Caco-2 (cell line): Measurements from ENCODE around the gene TCF3. TPM values are rescaled to one million over a fixed set of nuclear protein-coding genes. Genes with fewer than 3 reads are reported as not detected.

Experiments used
- BruUV-seq: library from RNA; stranded (reverse); fragments of 400-500 nt; replicated peaks from 2 replicates; lab custom pipeline; 2021; lab: Mats Ljungman, UMichigan
- CTCF ChIA-PET: fragments of 300-600 bp; sonication (Branson Sonifier 250); formaldehyde crosslinking; loops from one replicate; lab custom pipeline; 2022; ENCODE audit warnings: antibody characterized with exemption; lab: Charles Lee
- POLR2A ChIA-PET: fragments of 300-600 bp; sonication (Branson Sonifier 250); formaldehyde crosslinking; loops from one replicate; lab custom pipeline; 2022; ENCODE audit warnings: antibody characterized with exemption; lab: Charles Lee
- DNase-seq, 2 experiments: peaks; one replicate each; pipeline versions ENCODE4 v3.0.0 to v3.0.0-alpha.2; 2020 to 2022
- H3K27me3 ChIP-seq: replicated peaks from 2 replicates; pipeline ENCODE4 v1.6.0; 2011; ENCODE audit warnings: low read length; ENCODE audit not compliant: control insufficient read depth, insufficient read depth
- H3K36me3 ChIP-seq: 2 replicates; pipeline ENCODE4 v1.5.1; 2011; ENCODE audit warnings: low read length; ENCODE audit not compliant: control insufficient read depth, insufficient read depth
- H3K4me1 ChIP-seq: fragments of 250-450 bp; sonication (Bioruptor Pico); 2 replicates; pipeline ENCODE4 v1.5.1; 2020; ENCODE audit warnings: mild to moderate bottlenecking
- H3K4me3 ChIP-seq: 2 replicates; pipeline ENCODE4 v1.5.1; 2011; ENCODE audit warnings: low read depth, mild to moderate bottlenecking, control low read depth, low read length
- H3K9me3 ChIP-seq: fragments of 250-450 bp; sonication (Bioruptor Pico); 2 replicates; pipeline ENCODE4 v1.5.1; 2020; ENCODE audit warnings: mild to moderate bottlenecking, moderate library complexity
- H3K27ac Mint-ChIP-seq: one replicate; pipeline ENCODE4 v1.8.0; 2022; ENCODE audit warnings: mixed read lengths; ENCODE audit not compliant: unreplicated experiment
- H3K27me3 Mint-ChIP-seq: one replicate; pipeline ENCODE4 v1.8.0; 2022; ENCODE audit warnings: mixed read lengths; ENCODE audit not compliant: insufficient read depth, unreplicated experiment
- H3K36me3 Mint-ChIP-seq: one replicate; pipeline ENCODE4 v1.8.0; 2022; ENCODE audit warnings: mild to moderate bottlenecking, mixed read lengths; ENCODE audit not compliant: insufficient read depth, unreplicated experiment
- H3K4me1 Mint-ChIP-seq: one replicate; pipeline ENCODE4 v1.8.0; 2022; ENCODE audit warnings: low read depth, mixed read lengths; ENCODE audit not compliant: unreplicated experiment
- H3K4me3 Mint-ChIP-seq: one replicate; pipeline ENCODE4 v1.8.0; 2022; ENCODE audit warnings: mild to moderate bottlenecking, moderate library complexity, mixed read lengths; ENCODE audit not compliant: unreplicated experiment
- H3K9me3 Mint-ChIP-seq: one replicate; pipeline ENCODE4 v1.8.0; 2022; ENCODE audit warnings: mixed read lengths; ENCODE audit not compliant: unreplicated experiment
- CTCF ChIP-seq, 2 experiments: fragments of 200-600 bp in 1 of 2; IDR thresholded peaks; 1 replicate in 1 of 2; 2 replicates in 1 of 2; pipeline versions ENCODE4 v1.5.1 to v1.8.0; 2011 to 2022; ENCODE audit warnings: antibody characterized with exemption in 1 of 2, control low read depth in 1 of 2, inconsistent platforms in 1 of 2, low read depth in 1 of 2, low read length in 1 of 2, mild to moderate bottlenecking in 1 of 2, moderate library complexity in 1 of 2; ENCODE audit not compliant: insufficient read depth in 1 of 2, severe bottlenecking in 1 of 2, unreplicated experiment in 1 of 2
- intact Hi-C: fragments of 100-400 bp; cut with micrococcal nuclease; formaldehyde crosslinking; loops from one replicate; pipeline ENCODE4 v1.10.0; 2022; ENCODE audit not compliant: unreplicated experiment
- total RNA-seq: library from RNA; stranded (reverse); gene quantifications from 2 replicates; pipeline ENCODE4 v1.2.3, GENCODE V29; 2022

Gene TCF3
- total RNA-seq, 1 experiment from 2014 or later: 147 TPM

- Mint-ChIP-seq H3K27me3 (no peaks in the 10 kb centered on the region), H3K27ac (no peak overlapping the region), H3K4me3 (no peak overlapping the region), H3K9me3 (no peaks in the 10 kb centered on the region), H3K36me3 (peaks cover 6% of the 10 kb centered on the region), H3K4me1 (no peaks in the 10 kb centered on the region)
- BruUV-seq: no TSS peak
- TF ChIP-seq CTCF (IDR thresholded peaks at IDR 0.05; ENCODE audit: insufficient read depth in 1 of 2, low read depth in 1 of 2, low read length in 1 of 2, severe bottlenecking in 1 of 2, unreplicated experiment in 1 of 2): no peak
- peaks cover 4% of the 10 kb centered on the region; the same call in 1 of the 2 replicates for H3K4me1 ChIP-seq
- no peaks in the 10 kb centered on the region for H3K36me3 ChIP-seq
- CTCF ChIA-PET: no interaction called here
- DNase-seq: no peak
- H3K4me3 ChIP-seq: no peak overlapping the region
- POLR2A ChIA-PET: no interaction called here
- no peaks in the 10 kb centered on the region for H3K27me3 ChIP-seq
- intact Hi-C loops: no loop called here
- no peaks in the 10 kb centered on the region for H3K9me3 ChIP-seq
These were observed 6.0 kb upstream of the TCF3 start for GRCh38 chr19:1658150-1659083.

GRCh38 chr19:1657746-1658145 is 5.3 kb upstream of the TCF3 start:
- Histone ChIP-seq H3K27me3 (no peaks in the 10 kb centered on the region), H3K9me3 (no peaks in the 10 kb centered on the region), H3K4me1 (peaks cover 4% of the 10 kb centered on the region; the same call in 1 of the 2 replicates), H3K36me3 (no peaks in the 10 kb centered on the region), H3K4me3 (no peak overlapping the region)
- CTCF ChIA-PET: no interaction called here
- no peak for DNase-seq
- no peak overlapping the region for H3K27ac Mint-ChIP-seq
- no peak for TF ChIP-seq CTCF (IDR thresholded peaks at IDR 0.05; ENCODE audit: insufficient read depth in 1 of 2, low read depth in 1 of 2, low read length in 1 of 2, severe bottlenecking in 1 of 2, unreplicated experiment in 1 of 2)
- intact Hi-C loops: no loop called here
- no peaks in the 10 kb centered on the region for H3K27me3 Mint-ChIP-seq
- peaks cover 6% of the 10 kb centered on the region for H3K36me3 Mint-ChIP-seq
- H3K4me3 Mint-ChIP-seq: no peak overlapping the region
- POLR2A ChIA-PET: no interaction called here
- H3K9me3 Mint-ChIP-seq: no peaks in the 10 kb centered on the region
- no TSS peak for BruUV-seq
- H3K4me1 Mint-ChIP-seq: no peaks in the 10 kb centered on the region

- H3K4me3 Mint-ChIP-seq: no peak overlapping the region
- intact Hi-C loops: no loop called here
- no peak for DNase-seq
- Histone ChIP-seq H3K9me3 (no peaks in the 10 kb centered on the region), H3K36me3 (no peaks in the 10 kb centered on the region), H3K27me3 (no peaks in the 10 kb centered on the region), H3K4me1 (peaks cover 4% of the 10 kb centered on the region; the same call in 1 of the 2 replicates), H3K4me3 (no peak overlapping the region)
- CTCF ChIA-PET: no interaction called here
- no peak overlapping the region for H3K27ac Mint-ChIP-seq
- H3K36me3 Mint-ChIP-seq: peaks cover 6% of the 10 kb centered on the region
- POLR2A ChIA-PET: no interaction called here
- H3K9me3 Mint-ChIP-seq: no peaks in the 10 kb centered on the region
- H3K27me3 Mint-ChIP-seq: no peaks in the 10 kb centered on the region
- no peaks in the 10 kb centered on the region for H3K4me1 Mint-ChIP-seq
- no peak for TF ChIP-seq CTCF (IDR thresholded peaks at IDR 0.05; ENCODE audit: insufficient read depth in 1 of 2, low read depth in 1 of 2, low read length in 1 of 2, severe bottlenecking in 1 of 2, unreplicated experiment in 1 of 2)
- no TSS peak for BruUV-seq
These were observed 4.6 kb upstream of the TCF3 start for GRCh38 chr19:1656988-1657536.
